ENCODE measurements around the gene AP1G1. TPM values are rescaled to one million over a fixed set of nuclear protein-coding genes. Genes with fewer than 3 reads are reported as not detected.

AP1G1 gene
- total and polyA plus RNA-seq, 7 experiments from 2014 or later: 6.7 to 147 (median 97.7) TPM

GRCh38 chr16:71706046-71706445 is 102.6 kb downstream of the AP1G1 start:
- no peaks in the 10 kb centered on the region for H3K27me3 ChIP-seq (ENCODE audit: control insufficient read depth in 2 of 2, insufficient read depth in 2 of 2, low read length in 2 of 2)
- CTCF ChIA-PET: no interaction called here
- peaks cover 0 to 7% (median 0%) of the 10 kb centered on the region in 7 donors for H3K4me1 Mint-ChIP-seq
- POLR2A ChIA-PET: no interaction called here
- no peaks in the 10 kb centered on the region for H3K9me3 Mint-ChIP-seq
- intact Hi-C loops (cut with micrococcal nuclease): no loop called here
- ATAC-seq (no peak), DNase-seq (no peak)
- peaks cover 0 to 26% (median 6%) of the 10 kb centered on the region in 5 donors for H3K36me3 Mint-ChIP-seq
- H3K36me3 ChIP-seq (ENCODE audit: control insufficient read depth in 2 of 3, insufficient read depth in 3 of 3, low read length in 3 of 3): no peaks in the 10 kb centered on the region
- H3K27ac Mint-ChIP-seq: no peak overlapping the region
- H3K27me3 Mint-ChIP-seq: no peaks in the 10 kb centered on the region
- no peaks in the 10 kb centered on the region for H3K4me1 ChIP-seq (ENCODE audit: control insufficient read depth in 2 of 2, insufficient read depth in 2 of 2, low read length in 2 of 2)
- no peak overlapping the region for H3K4me3 Mint-ChIP-seq
- no peaks in the 10 kb centered on the region for H3K9me3 ChIP-seq (ENCODE audit: control insufficient read depth in 2 of 3, low read length in 3 of 3)
- H3K27ac ChIP-seq (ENCODE audit: low read depth, low read length): no peak overlapping the region
- H3K4me3 ChIP-seq (ENCODE audit: low read length): no peak overlapping the region

GRCh38 chr16:71703333-71703732 is 105.3 kb downstream of the AP1G1 start:
- no peaks in the 10 kb centered on the region for H3K27me3 Mint-ChIP-seq
- H3K27ac ChIP-seq (ENCODE audit: low read depth, low read length): no peak overlapping the region
- H3K4me1 ChIP-seq (ENCODE audit: control insufficient read depth in 2 of 2, insufficient read depth in 2 of 2, low read length in 2 of 2): no peaks in the 10 kb centered on the region
- POLR2A ChIA-PET: no interaction called here
- ATAC-seq: no peak
- intact Hi-C loops (cut with micrococcal nuclease): no loop called here
- no peaks in the 10 kb centered on the region for H3K27me3 ChIP-seq (ENCODE audit: control insufficient read depth in 2 of 2, insufficient read depth in 2 of 2, low read length in 2 of 2)
- DNase-seq: no peak
- H3K4me3 ChIP-seq (ENCODE audit: low read length): no peak overlapping the region
- CTCF ChIA-PET: interaction anchor here (0.6 kb wide), 1 partner anchor 28 kb away, joined by 3 read pairs; no protein-coding TSS in a partner anchor
- no peaks in the 10 kb centered on the region for H3K36me3 ChIP-seq (ENCODE audit: control insufficient read depth in 2 of 3, insufficient read depth in 3 of 3, low read length in 3 of 3)
- no peaks in the 10 kb centered on the region for H3K9me3 ChIP-seq (ENCODE audit: control insufficient read depth in 2 of 3, low read length in 3 of 3)
- H3K4me1 Mint-ChIP-seq: peaks cover 0 to 13% (median 3%) of the 10 kb centered on the region in 7 donors
- no peaks in the 10 kb centered on the region for H3K9me3 Mint-ChIP-seq
- H3K4me3 Mint-ChIP-seq: no peak overlapping the region
- H3K27ac Mint-ChIP-seq: no peak overlapping the region
- H3K36me3 Mint-ChIP-seq: peaks cover 0 to 39% (median 11%) of the 10 kb centered on the region in 5 donors

GRCh38 chr16:71700831-71701230 is 107.8 kb downstream of the AP1G1 start:
- Histone ChIP-seq H3K27me3 (ENCODE audit: control insufficient read depth in 2 of 2, insufficient read depth in 2 of 2, low read length in 2 of 2) (no peaks in the 10 kb centered on the region), H3K4me1 (ENCODE audit: control insufficient read depth in 2 of 2, insufficient read depth in 2 of 2, low read length in 2 of 2) (no peaks in the 10 kb centered on the region), H3K4me3 (ENCODE audit: low read length) (no peak overlapping the region), H3K9me3 (ENCODE audit: control insufficient read depth in 2 of 3, low read length in 3 of 3) (no peaks in the 10 kb centered on the region), H3K36me3 (ENCODE audit: control insufficient read depth in 2 of 3, insufficient read depth in 3 of 3, low read length in 3 of 3) (no peaks in the 10 kb centered on the region), H3K27ac (ENCODE audit: low read depth, low read length) (no peak overlapping the region)
- no peak overlapping the region for H3K4me3 Mint-ChIP-seq
- POLR2A ChIA-PET: no interaction called here
- H3K27ac Mint-ChIP-seq: no peak overlapping the region
- H3K36me3 Mint-ChIP-seq: peaks cover 0 to 31% (median 11%) of the 10 kb centered on the region in 5 donors
- CTCF ChIA-PET: no interaction called here
- peaks cover 4 to 18% (median 8%) of the 10 kb centered on the region in 7 donors for H3K4me1 Mint-ChIP-seq
- DNase-seq (no peak), ATAC-seq (peak; percentile 18)
- intact Hi-C loops (cut with micrococcal nuclease): no loop called here
- no peaks in the 10 kb centered on the region for H3K27me3 Mint-ChIP-seq
- peaks cover 0 to 2% (median 0%) of the 10 kb centered on the region in 11 donors for H3K9me3 Mint-ChIP-seq

- Histone ChIP-seq H3K9me3 (ENCODE audit: control insufficient read depth in 2 of 3, low read length in 3 of 3) (no peaks in the 10 kb centered on the region), H3K36me3 (ENCODE audit: control insufficient read depth in 2 of 3, insufficient read depth in 3 of 3, low read length in 3 of 3) (no peaks in the 10 kb centered on the region), H3K27me3 (ENCODE audit: control insufficient read depth in 2 of 2, insufficient read depth in 2 of 2, low read length in 2 of 2) (no peaks in the 10 kb centered on the region), H3K27ac (ENCODE audit: low read depth, low read length) (no peak overlapping the region), H3K4me3 (ENCODE audit: low read length) (no peak overlapping the region), H3K4me1 (ENCODE audit: control insufficient read depth in 2 of 2, insufficient read depth in 2 of 2, low read length in 2 of 2) (no peaks in the 10 kb centered on the region)
- Mint-ChIP-seq H3K27ac (no peak overlapping the region), H3K4me3 (no peak overlapping the region), H3K27me3 (no peaks in the 10 kb centered on the region), H3K36me3 (peaks cover 0 to 27% (median 11%) of the 10 kb centered on the region in 5 donors), H3K4me1 (peaks cover 4 to 11% (median 5%) of the 10 kb centered on the region in 7 donors), H3K9me3 (peaks cover 0 to 2% (median 0%) of the 10 kb centered on the region in 11 donors)
- intact Hi-C loops (cut with micrococcal nuclease): no loop called here
- DNase-seq (no peak), ATAC-seq (no peak)
- ChIA-PET CTCF (no interaction called here), POLR2A (no interaction called here)
These were observed 110.1 kb downstream of the AP1G1 start for GRCh38 chr16:71698491-71698890.

GRCh38 chr16:71693164-71693563 is 115.5 kb downstream of the AP1G1 start:
- no peak for DNase-seq
- Histone ChIP-seq H3K36me3 (ENCODE audit: control insufficient read depth in 2 of 3, insufficient read depth in 3 of 3, low read length in 3 of 3) (peaks cover 0 to 12% (median 0%) of the 10 kb centered on the region in 3 experiments), H3K27me3 (ENCODE audit: control insufficient read depth in 2 of 2, insufficient read depth in 2 of 2, low read length in 2 of 2) (no peaks in the 10 kb centered on the region), H3K27ac (ENCODE audit: low read depth, low read length) (no peak overlapping the region), H3K4me3 (ENCODE audit: low read length) (no peak overlapping the region), H3K4me1 (ENCODE audit: control insufficient read depth in 2 of 2, insufficient read depth in 2 of 2, low read length in 2 of 2) (no peaks in the 10 kb centered on the region), H3K9me3 (ENCODE audit: control insufficient read depth in 2 of 3, low read length in 3 of 3) (no peaks in the 10 kb centered on the region)
- Mint-ChIP-seq H3K4me1 (peaks cover 0 to 9% (median 5%) of the 10 kb centered on the region in 7 donors), H3K36me3 (peaks cover 3 to 24% (median 4%) of the 10 kb centered on the region in 5 donors), H3K27me3 (no peaks in the 10 kb centered on the region), H3K27ac (no peak overlapping the region), H3K9me3 (peaks cover 0 to 2% (median 0%) of the 10 kb centered on the region in 11 donors), H3K4me3 (no peak overlapping the region)
- ATAC-seq: no peak
- intact Hi-C loops (cut with micrococcal nuclease): no loop called here
- POLR2A ChIA-PET: no interaction called here
- CTCF ChIA-PET: no interaction called here

- ATAC-seq (no peak), DNase-seq (no peak)
- CTCF ChIA-PET: no interaction called here
- no peaks in the 10 kb centered on the region for H3K9me3 Mint-ChIP-seq
- H3K36me3 ChIP-seq (ENCODE audit: control insufficient read depth in 2 of 3, insufficient read depth in 3 of 3, low read length in 3 of 3): peaks cover 0 to 12% (median 0%) of the 10 kb centered on the region in 3 experiments
- H3K4me3 ChIP-seq (ENCODE audit: low read length): no peak overlapping the region
- no peak overlapping the region for H3K4me3 Mint-ChIP-seq
- H3K36me3 Mint-ChIP-seq: peaks cover 3 to 44% (median 7%) of the 10 kb centered on the region in 5 donors
- POLR2A ChIA-PET: no interaction called here
- no peaks in the 10 kb centered on the region for H3K4me1 ChIP-seq (ENCODE audit: control insufficient read depth in 2 of 2, insufficient read depth in 2 of 2, low read length in 2 of 2)
- H3K27ac Mint-ChIP-seq: no peak overlapping the region
- no peaks in the 10 kb centered on the region for H3K27me3 ChIP-seq (ENCODE audit: control insufficient read depth in 2 of 2, insufficient read depth in 2 of 2, low read length in 2 of 2)
- no peaks in the 10 kb centered on the region for H3K9me3 ChIP-seq (ENCODE audit: control insufficient read depth in 2 of 3, low read length in 3 of 3)
- intact Hi-C loops (cut with micrococcal nuclease): no loop called here
- no peak overlapping the region for H3K27ac ChIP-seq (ENCODE audit: low read depth, low read length)
- peaks cover 0 to 1% (median 0%) of the 10 kb centered on the region in 7 donors for H3K4me1 Mint-ChIP-seq
- no peaks in the 10 kb centered on the region for H3K27me3 Mint-ChIP-seq
These were observed 118.7 kb downstream of the AP1G1 start for GRCh38 chr16:71689901-71690300.

GRCh38 chr16:71687861-71688260 is 120.8 kb downstream of the AP1G1 start:
- intact Hi-C loops (cut with micrococcal nuclease): no loop called here
- H3K4me1 Mint-ChIP-seq: peaks cover 0 to 1% (median 0%) of the 10 kb centered on the region in 7 donors
- Histone ChIP-seq H3K27ac (ENCODE audit: low read depth, low read length) (no peak overlapping the region), H3K4me3 (ENCODE audit: low read length) (no peak overlapping the region), H3K27me3 (ENCODE audit: control insufficient read depth in 2 of 2, insufficient read depth in 2 of 2, low read length in 2 of 2) (no peaks in the 10 kb centered on the region), H3K9me3 (ENCODE audit: control insufficient read depth in 2 of 3, low read length in 3 of 3) (no peaks in the 10 kb centered on the region), H3K36me3 (ENCODE audit: control insufficient read depth in 2 of 3, insufficient read depth in 3 of 3, low read length in 3 of 3) (peaks cover 0 to 15% (median 0%) of the 10 kb centered on the region in 3 experiments), H3K4me1 (ENCODE audit: control insufficient read depth in 2 of 2, insufficient read depth in 2 of 2, low read length in 2 of 2) (no peaks in the 10 kb centered on the region)
- H3K27me3 Mint-ChIP-seq: no peaks in the 10 kb centered on the region
- H3K36me3 Mint-ChIP-seq: peaks cover 10 to 57% (median 23%) of the 10 kb centered on the region in 5 donors
- no peak overlapping the region for H3K27ac Mint-ChIP-seq
- H3K9me3 Mint-ChIP-seq: peaks cover 0 to 8% (median 2%) of the 10 kb centered on the region in 11 donors
- ATAC-seq (no peak), DNase-seq (no peak)
- H3K4me3 Mint-ChIP-seq: no peak overlapping the region
- ChIA-PET POLR2A (no interaction called here), CTCF (no interaction called here)
